ENCODE measurements around the gene SLCO2A1. TPM values are rescaled to one million over a fixed set of nuclear protein-coding genes. Genes with fewer than 3 reads are reported as not detected.

SLCO2A1 gene
- total RNA-seq, 1 experiment from 2014 or later = not detected

GRCh38 chr3:133934073-133934970 lies 95.4 kb downstream of the SLCO2A1 start:
- DNase-seq (ENCODE audit: low spot score) = no peak

DNA sequence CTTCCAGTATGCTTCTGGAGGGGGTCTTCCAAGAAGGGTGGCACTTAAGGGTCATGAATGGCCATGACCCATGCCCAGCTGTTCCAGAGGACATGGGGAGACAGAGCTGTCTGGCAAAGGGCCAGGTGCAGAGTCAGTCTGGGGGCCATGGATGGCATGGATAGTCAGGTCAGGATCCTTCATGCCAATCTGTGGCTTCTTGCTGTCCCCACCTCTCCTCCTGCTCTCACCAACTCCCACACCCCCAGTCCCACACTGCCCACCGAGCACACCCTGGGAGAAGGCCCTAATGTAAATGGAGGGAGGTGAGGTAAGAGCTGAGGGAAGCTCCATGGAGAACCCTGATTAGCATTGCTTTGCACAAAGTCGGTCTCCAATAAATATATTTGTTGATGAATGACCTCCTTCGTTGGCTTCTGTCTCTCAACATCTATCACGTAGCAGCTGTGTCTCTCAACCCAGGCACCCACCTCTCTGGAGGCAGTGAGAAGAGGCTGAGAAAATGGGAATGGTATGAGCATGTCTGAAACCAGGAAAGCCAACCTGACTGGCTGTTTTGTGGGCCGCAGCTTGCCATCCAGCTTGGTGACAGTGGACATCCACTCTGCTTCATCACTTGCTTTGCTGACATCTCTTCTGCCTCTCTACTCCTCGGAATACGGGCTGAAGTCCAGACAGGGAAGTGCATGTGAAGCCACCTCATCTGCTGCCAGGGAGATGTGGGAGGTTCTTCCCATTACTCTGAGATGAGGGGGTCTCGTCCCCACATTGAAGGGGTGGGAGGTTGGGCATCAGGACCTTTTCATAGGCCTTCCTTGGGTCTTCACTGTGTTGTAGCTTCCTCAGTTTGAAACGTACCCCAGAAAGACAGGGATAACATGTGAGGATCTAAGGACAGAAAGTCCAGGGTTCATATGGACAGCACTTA lies 96.4 kb downstream of the SLCO2A1 start:
- DNase-seq (ENCODE audit: low spot score) = no peak

DNA sequence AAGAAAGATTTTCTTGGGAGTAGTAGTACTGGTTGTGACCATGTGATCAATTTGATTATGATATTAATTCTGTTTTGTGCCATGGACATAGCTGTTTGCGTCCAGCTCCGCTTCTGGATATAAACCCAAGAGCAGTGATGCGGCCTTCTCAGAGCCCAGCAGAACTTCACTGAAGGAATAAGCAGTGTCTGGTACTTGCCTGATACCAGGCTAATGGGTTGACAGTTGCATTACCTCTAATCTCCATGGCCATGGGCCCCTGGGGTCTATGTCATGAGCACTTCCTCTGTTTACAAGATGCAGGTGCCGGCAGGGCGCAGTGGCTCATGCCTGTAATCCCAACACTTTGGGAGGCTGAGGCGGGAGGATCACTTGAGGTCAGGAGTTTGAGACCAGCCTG lies 97.7 kb downstream of the SLCO2A1 start:
- no peak for DNase-seq (ENCODE audit: low spot score)

DNA sequence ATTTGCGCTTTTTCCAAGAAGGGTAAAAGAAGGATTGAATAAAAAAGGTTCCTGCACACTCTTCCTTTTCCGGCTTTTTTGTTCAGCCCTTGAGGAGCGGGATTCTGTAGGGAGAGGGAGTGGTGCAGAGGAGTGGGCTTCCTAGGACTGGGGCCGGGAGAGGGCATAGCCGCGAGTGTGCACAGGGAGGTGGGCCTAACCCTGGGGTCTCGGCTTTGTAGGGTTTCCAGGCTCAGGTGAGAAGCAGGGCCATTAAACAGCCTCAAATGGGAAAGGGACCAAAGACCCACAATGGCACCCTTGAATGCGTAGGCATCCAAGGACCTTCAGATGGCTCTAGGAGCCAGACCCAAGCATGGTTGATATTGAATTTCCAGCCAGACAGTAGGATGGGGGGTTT lies 98.6 kb downstream of the SLCO2A1 start:
- no peak for DNase-seq (ENCODE audit: low spot score)

- DNase-seq (ENCODE audit: low spot score) = peak; percentile 58
These were observed 99.3 kb downstream of the SLCO2A1 start for GRCh38 chr3:133930341-133930933.

DNA sequence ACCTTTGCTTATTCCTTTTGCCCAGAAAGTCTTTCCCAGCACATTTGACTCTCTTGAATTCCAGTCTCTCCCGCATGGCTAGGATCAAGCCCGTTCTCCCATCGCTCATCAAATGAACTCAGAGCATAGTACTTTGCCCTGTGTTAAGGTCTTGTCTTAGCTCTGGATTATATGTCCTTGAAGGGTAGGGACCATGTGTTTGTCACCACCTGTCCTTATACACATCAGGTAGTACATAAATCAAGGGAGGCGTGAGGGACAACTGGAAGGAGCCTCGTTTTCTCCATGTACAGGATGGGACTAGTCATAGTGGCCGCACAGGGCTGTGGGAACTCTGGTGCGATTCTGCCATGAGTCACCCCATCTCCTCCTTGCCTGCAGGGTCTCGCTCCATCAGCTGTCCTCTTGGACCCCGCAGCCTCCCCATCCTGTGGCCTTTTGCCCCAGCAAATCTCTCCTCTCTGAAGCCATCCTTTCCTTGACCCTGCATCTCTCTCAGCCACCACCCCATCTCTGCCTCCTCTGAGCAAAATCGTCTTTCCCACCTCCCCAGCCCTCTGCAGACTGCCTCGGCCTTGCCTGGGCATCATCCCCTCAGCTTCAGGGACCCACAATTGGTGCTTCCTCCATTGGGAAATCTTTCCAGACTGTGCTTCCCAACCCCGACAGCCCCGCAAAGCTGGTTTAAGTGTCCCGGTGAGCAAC lies 100.7 kb downstream of the SLCO2A1 start:
- no peak for DNase-seq (ENCODE audit: low spot score)

- DNase-seq (ENCODE audit: low spot score) = no peak
These were observed 101.4 kb downstream of the SLCO2A1 start for GRCh38 chr3:133928136-133928893.

DNA sequence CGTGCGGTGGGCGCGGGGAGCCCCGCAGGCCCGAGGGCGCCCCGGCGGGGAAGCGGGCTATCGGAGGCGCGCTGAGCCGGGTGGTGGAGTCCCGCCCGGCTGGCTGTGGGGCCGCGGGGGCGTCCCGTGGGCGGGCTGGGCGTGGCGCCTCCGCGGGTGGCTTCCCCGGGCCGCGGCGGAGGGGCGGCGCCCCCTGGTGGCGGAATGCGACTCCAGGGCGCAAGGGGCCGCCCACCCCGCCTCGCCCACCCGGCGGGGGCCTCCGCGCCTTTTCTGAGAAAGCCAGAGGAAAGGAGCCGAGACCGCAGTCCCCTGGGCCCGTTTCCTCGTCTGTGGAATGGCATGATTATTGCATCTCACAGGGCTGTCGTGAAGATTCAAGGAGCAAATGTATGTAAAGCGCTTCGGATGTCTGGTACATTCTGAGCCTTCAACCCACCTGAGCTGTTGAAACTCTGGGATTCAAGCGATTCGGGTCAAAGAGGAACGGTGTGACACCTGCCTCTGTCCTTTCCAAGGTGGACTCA lies 102.1 kb downstream of the SLCO2A1 start:
- DNase-seq (ENCODE audit: low spot score) = no peak

DNA sequence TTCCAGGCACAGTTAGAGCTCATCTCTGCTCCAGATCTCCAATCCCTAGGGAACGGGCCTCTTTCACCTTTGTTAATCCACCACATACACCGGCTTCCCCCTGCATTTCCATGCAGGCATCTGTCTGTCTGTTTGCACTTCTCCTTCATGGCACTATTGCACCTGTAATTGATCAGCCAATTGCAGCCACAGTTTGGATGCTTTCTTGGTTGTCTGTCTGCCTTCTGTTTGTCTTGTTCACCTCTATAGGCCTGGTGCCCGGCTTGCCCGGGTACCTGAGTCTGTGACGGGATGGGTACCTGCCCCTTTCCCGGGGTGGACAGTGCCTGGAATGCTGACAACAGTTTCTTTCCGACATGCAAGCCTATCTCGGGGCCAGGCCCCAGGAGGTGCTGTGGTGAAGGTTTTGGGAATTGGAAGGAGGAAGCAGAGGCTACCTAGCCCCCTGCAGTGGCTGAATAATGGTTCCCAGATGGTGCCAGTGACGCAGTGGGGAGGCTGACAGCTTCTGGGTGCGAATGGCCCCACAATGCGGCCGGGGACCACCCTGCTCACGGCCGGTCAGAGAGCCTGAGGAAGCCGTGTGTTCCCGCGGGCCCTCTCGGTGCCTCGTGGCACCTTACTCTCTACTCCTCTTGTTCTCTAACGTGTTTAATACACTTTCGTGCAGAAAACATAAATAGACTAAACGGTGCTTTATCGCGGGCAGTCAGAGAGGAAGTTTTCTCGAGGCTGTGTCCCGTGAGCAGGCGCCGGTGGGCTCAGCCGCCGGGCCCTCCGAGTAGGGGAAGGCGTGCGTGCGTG lies 102.8 kb downstream of the SLCO2A1 start:
- no peak for DNase-seq (ENCODE audit: low spot score)

DNA sequence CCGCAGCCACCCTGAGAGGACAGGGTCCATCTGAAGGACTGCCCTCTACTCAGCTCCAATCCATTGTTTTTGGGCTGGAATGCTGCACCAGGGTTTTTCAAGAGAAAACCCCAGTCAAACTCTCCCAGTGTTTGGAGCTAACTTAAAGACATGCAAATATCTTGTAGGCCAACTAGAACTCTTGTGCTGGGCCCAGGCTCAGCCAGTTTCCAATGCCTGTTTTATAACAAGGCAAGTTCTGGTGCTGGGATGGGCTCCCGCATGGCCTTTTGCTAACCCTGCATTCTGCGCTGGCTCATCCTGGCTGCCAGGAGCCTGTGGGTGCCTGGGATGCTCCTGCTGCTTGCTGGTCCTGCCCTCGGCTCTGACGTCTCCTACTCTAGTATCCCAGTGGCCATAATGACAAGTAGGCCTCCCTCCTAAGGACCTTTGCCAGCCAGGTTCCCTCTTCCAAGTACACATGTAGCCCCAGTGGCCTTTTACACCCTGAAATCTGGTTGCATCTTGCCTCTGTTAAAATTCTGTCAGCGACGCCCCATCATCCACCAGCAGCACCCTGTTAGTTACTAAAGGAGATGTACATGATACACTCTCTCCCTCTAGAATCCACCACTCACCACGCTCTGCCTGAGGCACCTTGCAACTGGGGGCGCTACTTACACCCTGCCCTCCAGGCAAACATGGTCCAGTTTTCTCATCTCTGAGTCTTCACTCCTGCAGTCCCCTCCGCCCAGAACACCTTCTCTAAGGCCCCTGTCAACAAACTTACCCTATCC lies 103.6 kb downstream of the SLCO2A1 start:
- no peak for DNase-seq (ENCODE audit: low spot score)

GRCh38 chr3:133924041-133924440 lies 105.7 kb downstream of the SLCO2A1 start:
- DNase-seq (ENCODE audit: low spot score) = no peak

- no peak for DNase-seq (ENCODE audit: low spot score)
These were observed 108.1 kb downstream of the SLCO2A1 start for GRCh38 chr3:133921592-133921991.

DNA sequence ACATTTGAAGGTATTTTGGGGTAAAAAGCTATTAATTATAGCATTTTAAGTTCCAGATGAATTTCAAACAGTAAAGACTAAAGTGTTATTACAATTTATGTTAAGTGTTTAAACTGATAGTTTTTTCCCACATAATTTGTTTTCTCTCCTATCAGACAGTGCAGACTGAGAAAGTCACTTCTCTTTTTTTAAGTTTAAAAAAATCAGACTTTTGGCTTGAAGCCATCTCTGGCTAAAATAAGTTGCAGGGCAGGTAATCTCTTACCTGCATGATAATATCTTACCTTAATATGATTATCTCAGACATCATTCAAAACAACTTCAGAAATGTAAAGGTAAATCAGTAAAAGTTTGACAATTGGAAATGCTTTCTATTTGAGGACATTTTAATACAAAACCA lies 112.6 kb downstream of the SLCO2A1 start:
- DNase-seq (ENCODE audit: low spot score) = no peak

DNA sequence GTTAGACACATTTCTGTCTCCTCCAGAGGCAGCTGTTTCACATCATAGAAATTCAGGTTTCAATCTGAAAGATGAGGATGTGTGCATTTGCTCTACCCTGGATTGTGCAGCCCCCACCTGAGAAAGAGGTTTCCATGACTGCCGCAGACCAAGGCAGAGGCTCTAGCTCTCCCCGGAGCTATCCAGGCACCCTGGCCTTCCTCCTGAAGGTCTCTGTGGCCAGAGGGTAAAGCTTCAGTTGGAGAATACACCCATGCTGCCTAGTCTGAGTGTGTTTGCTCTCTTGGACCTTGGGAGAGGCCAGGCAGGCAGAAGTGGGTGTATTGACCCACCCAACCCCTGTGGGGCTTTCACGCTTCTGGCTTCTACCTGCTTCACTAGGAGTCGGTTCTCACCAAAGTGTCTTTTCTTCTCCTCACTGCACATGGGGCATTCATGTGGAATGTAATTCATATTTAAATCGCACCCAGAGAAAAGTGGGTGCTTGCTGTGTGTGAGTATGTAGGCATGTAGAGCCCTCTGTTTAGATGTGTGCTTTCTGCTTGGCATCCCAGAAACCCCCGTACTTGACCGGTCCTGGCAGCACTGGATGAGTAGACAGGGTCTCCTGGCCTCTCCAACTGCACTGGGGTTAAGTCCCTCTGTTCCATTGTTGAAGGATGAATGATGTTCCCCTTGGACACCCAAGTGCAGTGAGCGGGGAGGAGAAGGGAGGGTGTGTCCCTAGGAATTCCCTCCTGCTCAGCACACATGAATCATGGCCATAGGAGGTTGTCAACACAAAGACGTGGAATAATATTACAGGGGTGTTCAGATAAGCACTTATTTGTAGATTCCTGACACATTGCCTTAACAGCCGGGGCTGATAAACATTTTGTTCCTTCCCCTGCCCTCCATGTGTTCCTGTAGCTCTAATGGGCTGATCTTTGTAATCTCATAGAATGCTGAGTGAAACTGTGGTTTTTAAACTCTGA lies 113.8 kb downstream of the SLCO2A1 start:
- no peak for DNase-seq (ENCODE audit: low spot score)

DNA sequence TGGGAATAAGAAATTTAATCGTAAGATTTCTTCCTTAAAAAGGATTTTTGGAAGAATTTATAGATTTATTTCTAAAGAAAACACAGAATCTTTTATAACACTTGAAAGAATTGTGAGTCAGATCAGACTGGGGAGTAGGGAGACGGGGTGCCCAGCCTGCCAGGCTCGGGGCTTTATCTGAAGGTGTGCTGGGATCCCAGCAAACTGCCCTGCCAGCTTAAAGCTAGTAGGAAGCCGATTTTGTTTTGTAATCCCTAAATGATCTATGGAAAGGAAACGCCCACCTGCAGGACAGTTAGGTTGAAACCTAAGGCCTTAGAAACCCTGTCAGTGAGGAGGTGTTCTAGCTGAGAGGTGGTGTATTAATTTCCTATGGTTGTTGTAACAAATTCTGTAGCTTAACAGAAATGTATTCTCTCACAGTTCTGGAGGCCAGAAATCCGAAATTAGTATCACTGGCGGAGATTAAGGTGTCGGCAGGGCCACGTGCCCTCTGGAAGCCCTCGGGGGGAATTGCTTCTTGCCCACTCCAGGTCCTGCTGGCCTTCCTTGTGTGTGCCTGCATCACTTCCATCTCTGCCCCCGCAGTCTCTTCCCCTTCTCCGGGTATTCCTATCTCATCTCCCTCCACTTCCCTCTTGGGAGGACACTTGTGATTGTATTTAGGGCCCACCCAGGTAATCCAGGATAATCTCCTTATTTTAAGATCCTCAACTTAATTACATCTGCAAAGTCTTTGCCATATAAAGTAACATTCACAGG lies 114.7 kb downstream of the SLCO2A1 start:
- DNase-seq (ENCODE audit: low spot score) = no peak

DNA sequence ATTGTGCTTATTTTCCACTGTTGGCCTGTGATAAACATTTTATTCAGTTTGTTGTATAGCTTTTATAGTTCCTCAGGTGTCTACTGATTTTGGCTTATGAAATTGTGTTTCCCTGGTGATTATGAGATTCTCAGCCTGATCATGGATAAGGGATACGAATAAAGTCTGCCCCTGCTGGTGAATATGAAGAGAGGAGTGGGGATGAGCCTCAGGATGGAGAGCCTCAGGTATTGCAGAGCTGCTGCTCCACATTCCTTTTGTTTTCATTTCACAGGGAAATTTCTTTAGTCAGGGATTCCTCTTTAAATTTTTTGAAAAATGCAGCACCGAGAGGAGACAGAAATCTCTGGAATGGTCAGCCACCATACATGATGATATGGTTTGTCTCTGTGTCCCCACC lies 119.3 kb downstream of the SLCO2A1 start:
- DNase-seq (ENCODE audit: low spot score) = peak; percentile 11

DNA sequence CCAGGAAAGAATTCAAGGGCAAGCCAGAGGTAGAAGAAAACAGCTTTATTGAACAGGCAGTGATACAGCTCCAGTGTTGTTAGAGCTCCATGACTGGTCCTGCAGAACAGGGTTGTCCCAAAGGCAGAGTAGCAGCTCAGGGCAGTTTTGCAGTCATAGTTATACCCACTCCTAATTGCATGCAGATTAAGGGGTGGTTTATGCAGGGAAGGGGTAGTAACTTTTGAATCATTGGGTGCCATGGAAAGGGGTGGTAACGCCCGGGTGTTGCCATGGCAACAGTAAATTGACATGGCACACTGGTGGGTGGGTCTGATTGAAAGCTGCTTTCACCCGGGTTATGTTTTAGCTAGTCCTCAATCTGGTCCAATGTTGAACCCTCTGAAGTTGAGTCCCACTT lies 124.3 kb downstream of the SLCO2A1 start:
- no peak for DNase-seq (ENCODE audit: low spot score)

Measured in HT-29 (cell line).